H9 (cell line): ENCODE measurements around the gene ORAI3. TPM values are rescaled to one million over a fixed set of nuclear protein-coding genes. Genes with fewer than 3 reads are reported as not detected.

Source experiments
- DNase-seq: peaks from one replicate; pipeline ENCODE4 v3.0.0-alpha.2; 2017
- H2AFZ ChIP-seq: one replicate; pipeline ENCODE4 v1.6.1; 2013; ENCODE audit warnings: mild to moderate bottlenecking, low read length, control low read depth, moderate library complexity
- H2AK5ac ChIP-seq: 2 replicates; pipeline ENCODE4 v1.6.1; 2013; ENCODE audit warnings: low read length, control low read depth, mixed read lengths; ENCODE audit not compliant: insufficient read length
- H2BK120ac ChIP-seq: one replicate; pipeline ENCODE4 v1.6.1; 2013; ENCODE audit warnings: low read depth, mild to moderate bottlenecking, low read length, control low read depth, inconsistent platforms; ENCODE audit not compliant: poor library complexity, severe bottlenecking
- H2BK12ac ChIP-seq: 2 replicates; pipeline ENCODE4 v1.6.1; 2013; ENCODE audit warnings: low read length, control low read depth, mixed read lengths, low read depth; ENCODE audit not compliant: insufficient read length
- H2BK15ac ChIP-seq: 2 replicates; pipeline ENCODE4 v1.6.1; 2013; ENCODE audit warnings: low read depth, low read length, control low read depth
- H2BK20ac ChIP-seq: one replicate; pipeline ENCODE4 v1.6.1; 2013; ENCODE audit warnings: low read depth, mild to moderate bottlenecking, low read length, control low read depth, inconsistent platforms; ENCODE audit not compliant: poor library complexity, severe bottlenecking
- H2BK5ac ChIP-seq: 2 replicates; pipeline ENCODE4 v1.6.1; 2013; ENCODE audit warnings: low read length, control low read depth, mixed read lengths; ENCODE audit not compliant: insufficient read length
- H3K14ac ChIP-seq: 2 replicates; pipeline ENCODE4 v1.6.1; 2013; ENCODE audit warnings: low read length, control low read depth; ENCODE audit not compliant: insufficient read depth
- H3K18ac ChIP-seq: 2 replicates; pipeline ENCODE4 v1.6.1; 2013; ENCODE audit warnings: low read depth, mild to moderate bottlenecking, mixed read lengths, low read length, control low read depth; ENCODE audit not compliant: insufficient read length
- H3K23ac ChIP-seq: 2 replicates; pipeline ENCODE4 v1.6.1; 2013; ENCODE audit warnings: low read length, control low read depth, mixed read lengths, low read depth; ENCODE audit not compliant: insufficient read length
- H3K23me2 ChIP-seq: 2 replicates; pipeline ENCODE4 v1.6.1; 2013; ENCODE audit warnings: low read depth, mild to moderate bottlenecking, mixed read lengths, low read length, control low read depth; ENCODE audit not compliant: insufficient read length, poor library complexity, severe bottlenecking
- H3K27ac ChIP-seq: 2 replicates; pipeline ENCODE4 v1.5.1; 2013; ENCODE audit warnings: low read length, control low read depth, mixed read lengths, low read depth; ENCODE audit not compliant: insufficient read length
- H3K27me3 ChIP-seq: 2 replicates; pipeline ENCODE4 v1.6.1; 2013; ENCODE audit warnings: low read length, control low read depth, inconsistent platforms; ENCODE audit not compliant: insufficient read depth
- H3K4ac ChIP-seq: 2 replicates; pipeline ENCODE4 v1.6.1; 2013; ENCODE audit warnings: low read depth, mild to moderate bottlenecking, control low read depth, inconsistent platforms, low read length, moderate library complexity
- H3K4me1 ChIP-seq: 2 replicates; pipeline ENCODE4 v1.6.1; 2013; ENCODE audit warnings: low read length, control low read depth, inconsistent platforms; ENCODE audit not compliant: insufficient read depth
- H3K4me2 ChIP-seq: 2 replicates; pipeline ENCODE4 v1.6.1; 2013; ENCODE audit warnings: low read length, control low read depth, mixed read lengths; ENCODE audit not compliant: insufficient read length, insufficient read depth
- H3K56ac ChIP-seq: 2 replicates; pipeline ENCODE4 v1.6.1; 2013; ENCODE audit warnings: low read depth, mild to moderate bottlenecking, mixed read lengths, low read length, control low read depth; ENCODE audit not compliant: insufficient read length
- H3K79me1 ChIP-seq: 2 replicates; pipeline ENCODE4 v1.6.1; 2013; ENCODE audit warnings: low read depth, mild to moderate bottlenecking, moderate library complexity, low read length, control low read depth, inconsistent platforms; ENCODE audit not compliant: insufficient read depth, poor library complexity, severe bottlenecking
- H3K79me2 ChIP-seq: 2 replicates; pipeline ENCODE4 v1.6.1; 2013; ENCODE audit warnings: low read length, control low read depth, inconsistent platforms; ENCODE audit not compliant: insufficient read depth
- H3K9ac ChIP-seq: 2 replicates; pipeline ENCODE4 v1.6.1; 2013; ENCODE audit warnings: low read length, control low read depth, mixed read lengths; ENCODE audit not compliant: insufficient read length; ENCODE audit errors: extremely low read depth
- H3K9me3 ChIP-seq: one replicate; pipeline ENCODE4 v1.6.1; 2013; ENCODE audit warnings: low read depth, low read length, inconsistent platforms; ENCODE audit not compliant: control insufficient read depth
- H3T11ph ChIP-seq: one replicate; pipeline ENCODE4 v1.6.1; 2013; ENCODE audit warnings: mild to moderate bottlenecking, low read length, control low read depth, inconsistent platforms
- H4K20me1 ChIP-seq: one replicate; pipeline ENCODE4 v1.6.1; 2013; ENCODE audit not compliant: control insufficient read depth, insufficient read length, insufficient read depth
- H4K5ac ChIP-seq: 2 replicates; pipeline ENCODE4 v1.6.1; 2013; ENCODE audit warnings: low read depth, mild to moderate bottlenecking, mixed read lengths, low read length, control low read depth; ENCODE audit not compliant: insufficient read length
- H4K8ac ChIP-seq: replicated peaks from 2 replicates; pipeline ENCODE4 v1.6.1; 2013; ENCODE audit warnings: low read length, control low read depth, mixed read lengths, low read depth; ENCODE audit not compliant: insufficient read length
- H4K91ac ChIP-seq: 2 replicates; pipeline ENCODE4 v1.6.1; 2013; ENCODE audit warnings: low read depth, mild to moderate bottlenecking, moderate library complexity, mixed read lengths, low read length, control low read depth; ENCODE audit not compliant: insufficient read length
- H3K27ac Mint-ChIP-seq, 3 experiments: 2 replicates in 2 of 3; 3 replicates in 1 of 3; pipeline ENCODE4 v1.8.0; 2020 to 2021; ENCODE audit warnings: mixed read lengths in 3 of 3, mild to moderate bottlenecking in 1 of 3, moderate library complexity in 1 of 3
- H3K27me3 Mint-ChIP-seq: 2 replicates; pipeline ENCODE4 v1.8.0; 2021; ENCODE audit warnings: low read depth, mild to moderate bottlenecking, moderate library complexity, mixed read lengths
- H3K36me3 Mint-ChIP-seq, 3 experiments: 2 replicates in 2 of 3; 3 replicates in 1 of 3; pipeline ENCODE4 v1.8.0; 2020 to 2021; ENCODE audit warnings: low read depth in 3 of 3, mixed read lengths in 3 of 3; ENCODE audit not compliant: insufficient read depth in 1 of 3
- H3K4me1 Mint-ChIP-seq, 2 experiments: 2 replicates each; pipeline ENCODE4 v1.8.0; 2020; ENCODE audit warnings: mixed read lengths in 2 of 2
- H3K4me3 Mint-ChIP-seq, 2 experiments: 2 replicates in 1 of 2; 3 replicates in 1 of 2; pipeline ENCODE4 v1.8.0; 2020 to 2021; ENCODE audit warnings: mild to moderate bottlenecking in 2 of 2, mixed read lengths in 2 of 2, moderate library complexity in 1 of 2
- H3K9me3 Mint-ChIP-seq, 2 experiments: 2 replicates in 1 of 2; 3 replicates in 1 of 2; pipeline ENCODE4 v1.8.0; 2020; ENCODE audit warnings: mild to moderate bottlenecking in 2 of 2, mixed read lengths in 2 of 2, moderate library complexity in 1 of 2
- WGBS: extraction: QIAGEN DNeasy Blood & Tissue Kit; methylation state at CpG from one replicate; pipeline ENCODE4 v1.1.7; 2013; ENCODE audit warnings: missing lambda C conversion rate, low lambda C conversion rate, mixed read lengths; ENCODE audit not compliant: insufficient read length; ENCODE audit errors: extremely low coverage; 5-methylcytosine and 5-hydroxymethylcytosine counted together
- total RNA-seq: library from RNA; stranded (reverse); gene quantifications from 2 replicates; pipeline ENCODE4 v1.2.1, GENCODE V29; 2021
- TF ChIP-seq, protein P1 (sequence below): fragments of 200-600 bp; sonication (generic); conservative IDR thresholded peaks from 3 replicates; pipeline ENCODE4 v1.8.0; 2021; ENCODE audit warnings: antibody characterized with exemption, mild to moderate bottlenecking

Gene ORAI3
- total RNA-seq, 1 experiment from 2014 or later = 6.9 TPM

DNA sequence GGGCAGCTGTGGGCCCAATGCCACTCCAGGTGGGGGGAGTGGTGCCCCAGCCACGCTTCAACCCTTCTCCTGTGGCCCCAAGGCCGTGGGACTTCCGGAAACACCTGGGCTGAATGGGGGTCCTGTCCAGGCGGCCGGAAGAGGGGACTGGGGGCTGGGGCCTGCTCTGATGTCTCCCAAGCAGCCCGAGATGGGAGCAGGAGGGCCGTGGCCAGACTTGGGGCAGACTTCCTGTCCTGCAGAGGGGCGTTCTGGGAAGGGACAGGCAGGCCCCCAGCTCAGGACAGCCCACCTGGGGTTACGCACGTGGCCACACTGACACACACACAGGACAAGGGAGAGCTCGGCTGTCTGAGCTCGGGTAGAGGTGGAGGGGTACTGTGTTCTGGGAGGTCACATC lies 41.2 kb downstream of the ORAI3 start:
- Histone ChIP-seq H3K4me1 (no peaks in the 10 kb centered on the region), H3K18ac (no peak overlapping the region), H4K20me1 (no peaks in the 10 kb centered on the region), H3K14ac (no peak overlapping the region), H3K23me2 (no peaks in the 10 kb centered on the region), H3K23ac (no peak overlapping the region), H2BK20ac (no peak overlapping the region), H2BK120ac (no peak overlapping the region), H4K5ac (no peak overlapping the region), H2BK12ac (no peak overlapping the region), H3K4ac (no peak overlapping the region), H3K9ac (no peak overlapping the region), H3K27ac (no peak overlapping the region), H4K91ac (no peak overlapping the region), H2AK5ac (no peak overlapping the region), H3K79me2 (no peaks in the 10 kb centered on the region), H4K8ac (no peak overlapping the region), H3K9me3 (no peaks in the 10 kb centered on the region), H3K4me2 (no peak overlapping the region), H2AFZ (no peak overlapping the region), H2BK5ac (no peak overlapping the region), H2BK15ac (no peak overlapping the region), H3K56ac (no peak overlapping the region), H3K27me3 (no peaks in the 10 kb centered on the region), H3K79me1 (no peaks in the 10 kb centered on the region), H3T11ph (no peak overlapping the region)
- Mint-ChIP-seq H3K4me1 (peaks cover 5 to 10% of the 10 kb centered on the region in 2 experiments), H3K36me3 (peaks cover 2 to 9% (median 4%) of the 10 kb centered on the region in 3 experiments; a peak in 3 of 7 replicates), H3K27ac (no peak overlapping the region), H3K9me3 (no peaks in the 10 kb centered on the region), H3K4me3 (no peak overlapping the region), H3K27me3 (no peaks in the 10 kb centered on the region; the same call in 1 of the 2 replicates)
- no CpG with 5 or more reads among the region's 12 CpGs for WGBS
- TF ChIP-seq, protein P1, sequence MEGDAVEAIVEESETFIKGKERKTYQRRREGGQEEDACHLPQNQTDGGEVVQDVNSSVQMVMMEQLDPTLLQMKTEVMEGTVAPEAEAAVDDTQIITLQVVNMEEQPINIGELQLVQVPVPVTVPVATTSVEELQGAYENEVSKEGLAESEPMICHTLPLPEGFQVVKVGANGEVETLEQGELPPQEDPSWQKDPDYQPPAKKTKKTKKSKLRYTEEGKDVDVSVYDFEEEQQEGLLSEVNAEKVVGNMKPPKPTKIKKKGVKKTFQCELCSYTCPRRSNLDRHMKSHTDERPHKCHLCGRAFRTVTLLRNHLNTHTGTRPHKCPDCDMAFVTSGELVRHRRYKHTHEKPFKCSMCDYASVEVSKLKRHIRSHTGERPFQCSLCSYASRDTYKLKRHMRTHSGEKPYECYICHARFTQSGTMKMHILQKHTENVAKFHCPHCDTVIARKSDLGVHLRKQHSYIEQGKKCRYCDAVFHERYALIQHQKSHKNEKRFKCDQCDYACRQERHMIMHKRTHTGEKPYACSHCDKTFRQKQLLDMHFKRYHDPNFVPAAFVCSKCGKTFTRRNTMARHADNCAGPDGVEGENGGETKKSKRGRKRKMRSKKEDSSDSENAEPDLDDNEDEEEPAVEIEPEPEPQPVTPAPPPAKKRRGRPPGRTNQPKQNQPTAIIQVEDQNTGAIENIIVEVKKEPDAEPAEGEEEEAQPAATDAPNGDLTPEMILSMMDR = no peak
- DNase-seq = no peak
